ENCODE results near the gene OR8J3. TPM values are rescaled to one million over a fixed set of nuclear protein-coding genes. Genes with fewer than 3 reads are reported as not detected.

The OR8J3 gene
- total and polyA plus RNA-seq, 2 of the 8 experiments (the other 6 are each of a cell fraction or from before 2014, with no cell fraction given): not detected

DNA sequence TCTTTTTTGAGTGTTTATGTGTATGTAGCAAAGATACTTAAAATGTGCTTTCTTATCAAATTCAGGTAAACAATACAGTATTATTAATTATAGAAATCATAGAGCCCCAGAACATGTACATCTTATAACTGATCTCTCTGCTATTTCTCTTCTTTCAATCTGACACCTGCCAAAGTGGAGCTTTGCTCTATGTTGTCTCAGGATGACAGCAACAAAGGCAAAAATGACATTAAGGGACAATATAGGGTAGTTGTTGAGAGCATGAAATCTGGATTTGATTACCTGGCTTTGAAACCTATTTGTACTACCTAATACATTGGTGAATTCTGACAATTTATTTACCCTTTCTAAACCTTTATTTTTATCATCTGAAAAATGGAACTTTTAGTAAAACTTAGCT lies 43.5 kb upstream of the OR8J3 start:
- H4K20me1 ChIP-seq (replicated peaks in 1 of 2; ENCODE audit: control insufficient read depth in 1 of 2, insufficient read depth in 2 of 2, low read length in 2 of 2): no peaks in the 10 kb centered on the region
- no peak overlapping the region for H3K27ac ChIP-seq (ENCODE audit: low read depth, low read length)
- H3K9me3 ChIP-seq (ENCODE audit: insufficient read depth in 2 of 2, low read depth in 1 of 2, low read length in 1 of 2): peaks cover 7% of the 10 kb centered on the region in 2 experiments; a peak in 3 of 4 replicates
- H4K5ac ChIP-seq (ENCODE audit: insufficient read length, low read depth, low read length): no peak overlapping the region
- H2AK5ac ChIP-seq (ENCODE audit: low read depth, low read length): no peak overlapping the region
- H3K9ac ChIP-seq (replicated peaks in 1 of 4; ENCODE audit: extremely low read depth in 1 of 4, low read depth in 3 of 4, low read length in 3 of 4): no peak overlapping the region
- ChIA-PET CTCF (ENCODE audit: partially characterized antibody) (no interaction called here), POLR2A (ENCODE audit: partially characterized antibody) (no interaction called here)
- H3K4me3 ChIP-seq (ENCODE audit: extremely low read depth in 1 of 4, insufficient read depth in 2 of 4, low read depth in 3 of 4, low read length in 4 of 4): no peak overlapping the region
- no peak overlapping the region for H2BK15ac ChIP-seq (ENCODE audit: low read length)
- no peak overlapping the region for H3K14ac ChIP-seq (ENCODE audit: insufficient read length)
- no peaks in the 10 kb centered on the region for H3K27me3 ChIP-seq (replicated peaks in 1 of 4; ENCODE audit: control insufficient read depth in 3 of 4, extremely low read depth in 1 of 4, insufficient read depth in 3 of 4, low read length in 3 of 4)
- H2BK20ac ChIP-seq (ENCODE audit: low read length): no peak overlapping the region
- no peak for DNase-seq (ENCODE audit: low read depth in 1 of 2, low spot score in 2 of 2)
- H3K23ac ChIP-seq (ENCODE audit: insufficient read length): no peak overlapping the region
- no peak overlapping the region for H2AFZ ChIP-seq (ENCODE audit: low read length)
- H2BK12ac ChIP-seq (ENCODE audit: low read depth, low read length): no peak overlapping the region
- no peak overlapping the region for H3K4ac ChIP-seq (replicated peaks; ENCODE audit: insufficient read length, low read depth, low read length)
- H3K79me1 ChIP-seq (ENCODE audit: low read depth, low read length): no peaks in the 10 kb centered on the region
- no peaks in the 10 kb centered on the region for H3K23me2 ChIP-seq (ENCODE audit: low read depth, low read length)
- H3K18ac ChIP-seq (ENCODE audit: extremely low read depth, low read length): no peak overlapping the region
- H3K4me2 ChIP-seq (ENCODE audit: insufficient read depth in 1 of 2, low read depth in 2 of 2, low read length in 2 of 2): no peak overlapping the region
- no peak overlapping the region for H4K8ac ChIP-seq (ENCODE audit: extremely low read depth, insufficient read depth, low read length)
- FAIRE-seq: no peak
- H4K91ac ChIP-seq (replicated peaks; ENCODE audit: insufficient read length, low read length): no peak overlapping the region
- no peaks in the 10 kb centered on the region for H3K4me1 ChIP-seq (replicated peaks in 1 of 4; ENCODE audit: control insufficient read depth in 3 of 4, insufficient read depth in 4 of 4, low read length in 3 of 4)
- no peak overlapping the region for H2BK5ac ChIP-seq (ENCODE audit: low read depth, low read length)
- H2BK120ac ChIP-seq (replicated peaks; ENCODE audit: low read depth, low read length): no peak overlapping the region
- H3K56ac ChIP-seq (replicated peaks; ENCODE audit: insufficient read length, low read depth, low read length): no peak overlapping the region
- H3K36me3 ChIP-seq (ENCODE audit: control insufficient read depth in 2 of 4, insufficient read depth in 4 of 4, low read length in 3 of 4): no peaks in the 10 kb centered on the region
- no peaks in the 10 kb centered on the region for H3K79me2 ChIP-seq (ENCODE audit: control insufficient read depth in 1 of 2, insufficient read depth in 2 of 2, low read length in 2 of 2)
- TF ChIP-seq TAF1 (IDR thresholded peaks at IDR 0.05; ENCODE audit: low read depth, low read length): no peak
- no peak for TF ChIP-seq GTF2F1 (IDR thresholded peaks at IDR 0.05; ENCODE audit: borderline replicate concordance, low read depth, low read length)
- no peak for TF ChIP-seq SP4 (IDR thresholded peaks at IDR 0.05; ENCODE audit: low read length)
- no peak for TF ChIP-seq PHF8 (conservative IDR thresholded peaks at IDR 0.05; ENCODE audit: low read depth, low read length)
- TF ChIP-seq POLR2A (IDR thresholded peaks at IDR 0.05; ENCODE audit: control extremely low read depth in 1 of 2, low read depth in 2 of 2, low read length in 2 of 2): no peak
- TF ChIP-seq CTBP2 (IDR thresholded peaks at IDR 0.05; ENCODE audit: borderline replicate concordance, insufficient read depth, insufficient read length, low read length): no peak
- TF ChIP-seq CTCF (IDR thresholded peaks at IDR 0.05; ENCODE audit: control extremely low read depth in 1 of 3, insufficient read depth in 1 of 3, low read depth in 1 of 3, low read length in 3 of 3): no peak
- TF ChIP-seq E2F6 (IDR thresholded peaks at IDR 0.05): no peak
- TF ChIP-seq BRCA1 (IDR thresholded peaks at IDR 0.05; ENCODE audit: low read depth, low read length): no peak
- no peak for TF ChIP-seq CBX8 (IDR thresholded peaks at IDR 0.05; ENCODE audit: borderline replicate concordance, low read depth, low read length)
- no peak for TF ChIP-seq SIN3A (conservative IDR thresholded peaks at IDR 0.05 in 1 of 2, IDR thresholded peaks at IDR 0.05 in 1 of 2; ENCODE audit: low read depth in 1 of 2, low read length in 2 of 2)
- TF ChIP-seq SIRT6 (IDR thresholded peaks at IDR 0.05; ENCODE audit: low read length): no peak
- TF ChIP-seq SP1 (IDR thresholded peaks at IDR 0.05; ENCODE audit: low read depth, low read length): no peak
